ENCODE results near the gene AKT1. TPM values are rescaled to one million over a fixed set of nuclear protein-coding genes. Genes with fewer than 3 reads are reported as not detected.

Gene AKT1
- total RNA-seq, 2 donors from 2014 or later = 158 to 162 TPM

DNA sequence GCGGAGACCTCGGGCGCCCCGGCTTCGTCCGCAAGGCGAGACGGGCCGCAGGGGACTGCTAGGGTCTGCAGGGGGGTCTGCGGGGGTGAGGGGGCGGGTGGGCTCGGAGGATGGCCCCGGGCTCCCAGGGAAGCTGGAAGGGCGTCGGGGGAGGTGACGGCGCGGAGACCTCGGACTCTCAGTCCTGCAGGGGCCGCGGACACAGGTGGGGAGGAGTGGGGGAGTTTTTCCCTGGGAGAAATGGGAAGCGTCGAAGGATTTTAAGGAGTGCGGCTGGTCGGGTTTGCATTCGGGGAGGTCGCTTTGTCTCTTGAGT lies 31.3 kb upstream of the AKT1 start:
- Histone ChIP-seq H3K4me3 (peak overlapping the region; percentile 88), H3K36me3 (no peaks in the 10 kb centered on the region), H3K27ac (no peak overlapping the region), H3K27me3 (replicated peaks; ENCODE audit: insufficient read depth) (no peaks in the 10 kb centered on the region), H3K9me3 (no peaks in the 10 kb centered on the region), H3K4me1 (ENCODE audit: control insufficient read depth in 1 of 2, low read depth in 2 of 2) (peaks cover 7 to 18% of the 10 kb centered on the region in 2 donors)
- no peak for TF ChIP-seq CTCF (IDR thresholded peaks at IDR 0.05)
- DNase-seq (ENCODE audit: low spot score) (no peak), ATAC-seq (ENCODE audit: insufficient number of reproducible peaks, low FRiP score, low read depth) (no peak)

DNA sequence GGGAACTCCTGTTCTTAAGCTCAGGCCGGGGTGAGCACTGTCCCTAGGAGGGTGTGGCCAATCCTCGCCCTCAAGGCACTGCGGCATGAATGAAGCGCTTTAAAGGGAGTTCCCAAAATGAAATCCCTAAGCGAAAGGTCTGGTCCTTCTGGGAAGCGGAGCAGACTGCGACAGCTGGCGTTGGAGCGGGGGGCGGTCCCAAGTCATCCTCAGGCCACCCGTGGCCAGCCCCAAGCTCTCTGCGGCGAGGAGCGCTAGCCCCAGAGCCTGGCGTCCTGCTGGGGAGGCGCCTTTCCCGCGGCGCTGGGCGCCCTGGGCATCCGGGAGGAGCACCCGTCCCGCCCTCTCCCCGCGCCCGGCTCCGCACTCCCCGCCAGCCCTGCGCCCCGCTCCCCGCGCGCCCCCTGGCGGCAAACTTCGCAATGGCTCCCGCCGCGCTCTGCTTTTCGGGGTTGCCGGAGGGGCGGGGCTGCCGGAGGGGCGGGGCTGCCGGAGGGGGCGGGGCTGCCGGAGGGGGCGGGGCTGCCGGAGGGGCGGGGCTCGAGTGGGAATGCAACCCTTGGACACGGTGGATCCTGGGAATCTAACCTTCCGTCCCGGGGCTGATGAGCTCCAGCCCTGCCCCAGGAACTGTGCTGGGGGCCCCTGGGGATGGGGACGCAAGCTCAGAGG lies 30.8 kb upstream of the AKT1 start:
- TF ChIP-seq CTCF (IDR thresholded peaks at IDR 0.05) = peak; percentile 92
- peak; percentile 47 for DNase-seq (ENCODE audit: low spot score)
- Histone ChIP-seq H3K4me3 (peak overlapping the region; percentile 88), H3K4me1 (ENCODE audit: control insufficient read depth in 1 of 2, low read depth in 2 of 2) (peaks cover 7 to 18% of the 10 kb centered on the region in 2 donors), H3K36me3 (no peaks in the 10 kb centered on the region), H3K9me3 (no peaks in the 10 kb centered on the region), H3K27me3 (replicated peaks; ENCODE audit: insufficient read depth) (no peaks in the 10 kb centered on the region), H3K27ac (no peak overlapping the region)
- peak; percentile 63 for ATAC-seq (ENCODE audit: insufficient number of reproducible peaks, low FRiP score, low read depth)

DNA sequence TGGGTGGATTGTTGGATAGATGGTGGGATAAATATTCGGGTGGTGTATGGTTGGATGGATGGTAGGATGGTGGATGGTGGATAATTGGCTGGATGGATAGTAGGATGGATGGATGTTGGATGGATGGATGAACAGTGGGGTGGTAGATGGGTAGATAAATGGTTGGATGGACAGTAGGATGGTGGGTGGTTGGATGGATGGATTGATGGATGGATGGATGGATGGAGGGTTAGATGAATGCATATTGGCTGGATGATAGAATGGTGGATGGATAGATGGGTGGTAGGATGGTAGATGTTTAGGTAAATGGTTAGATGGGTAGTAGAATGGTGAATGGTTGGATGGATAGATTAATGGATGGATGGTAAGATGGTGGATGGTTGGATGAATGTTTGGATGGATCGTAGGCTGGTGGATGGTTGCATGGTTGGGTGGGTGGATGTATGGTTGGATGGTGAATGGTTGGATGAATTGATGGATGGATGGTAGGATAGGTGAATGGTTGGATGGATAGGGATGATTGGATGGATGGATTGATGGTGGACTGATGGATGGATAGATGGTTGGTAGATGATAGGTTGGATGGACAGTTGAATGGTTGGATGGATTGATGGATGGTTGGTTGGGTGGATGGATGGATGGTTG lies 28.9 kb upstream of the AKT1 start:
- Histone ChIP-seq H3K9me3 (no peaks in the 10 kb centered on the region), H3K4me1 (ENCODE audit: control insufficient read depth in 1 of 2, low read depth in 2 of 2) (peaks cover 7 to 18% of the 10 kb centered on the region in 2 donors), H3K36me3 (no peaks in the 10 kb centered on the region), H3K4me3 (no peak overlapping the region), H3K27ac (no peak overlapping the region), H3K27me3 (replicated peaks; ENCODE audit: insufficient read depth) (no peaks in the 10 kb centered on the region)
- ATAC-seq (ENCODE audit: insufficient number of reproducible peaks, low FRiP score, low read depth) (no peak), DNase-seq (ENCODE audit: low spot score) (no peak)
- no peak for TF ChIP-seq CTCF (IDR thresholded peaks at IDR 0.05)

GRCh38 chr14:104822821-104823615 lies 27.5 kb upstream of the AKT1 start:
- Histone ChIP-seq H3K4me1 (ENCODE audit: control insufficient read depth in 1 of 2, low read depth in 2 of 2) (peaks cover 7 to 18% of the 10 kb centered on the region in 2 donors), H3K4me3 (no peak overlapping the region), H3K27me3 (replicated peaks; ENCODE audit: insufficient read depth) (no peaks in the 10 kb centered on the region), H3K36me3 (no peaks in the 10 kb centered on the region), H3K9me3 (no peaks in the 10 kb centered on the region), H3K27ac (no peak overlapping the region)
- ATAC-seq (ENCODE audit: insufficient number of reproducible peaks, low FRiP score, low read depth) (no peak), DNase-seq (ENCODE audit: low spot score) (no peak)
- no peak for TF ChIP-seq CTCF (IDR thresholded peaks at IDR 0.05)

- H3K27me3 ChIP-seq (replicated peaks; ENCODE audit: insufficient read depth) = no peaks in the 10 kb centered on the region
- no peak overlapping the region for H3K4me3 ChIP-seq
- H3K36me3 ChIP-seq = no peaks in the 10 kb centered on the region
- no peaks in the 10 kb centered on the region for H3K9me3 ChIP-seq
- ATAC-seq (ENCODE audit: insufficient number of reproducible peaks, low FRiP score, low read depth) = no peak
- peaks cover 4 to 13% of the 10 kb centered on the region in 2 donors for H3K4me1 ChIP-seq (ENCODE audit: control insufficient read depth in 1 of 2, low read depth in 2 of 2)
- no peak for TF ChIP-seq CTCF (IDR thresholded peaks at IDR 0.05)
- DNase-seq (ENCODE audit: low spot score) = no peak
- no peak overlapping the region for H3K27ac ChIP-seq
These were observed 26.5 kb upstream of the AKT1 start for GRCh38 chr14:104821971-104822608.
